ENCODE measurements around the gene NOL11.

GRCh38 chr17:67784364-67785121 lies 66.8 kb downstream of the NOL11 start:
- TF ChIP-seq POLR2A (IDR thresholded peaks at IDR 0.05; ENCODE audit: low read length) (no peak), ZFP36 (IDR thresholded peaks at IDR 0.05; ENCODE audit: borderline replicate concordance, partially characterized antibody) (no peak), EP300 (IDR thresholded peaks at IDR 0.05) (no peak), ATOH8 (CRISPR knock-in tag; IDR thresholded peaks at IDR 0.05; ENCODE audit: low read depth) (no peak), HDAC2 (IDR thresholded peaks at IDR 0.05) (no peak), RNF2 (IDR thresholded peaks at IDR 0.05; ENCODE audit: borderline replicate concordance, low read depth) (no peak), CBX2 (IDR thresholded peaks at IDR 0.05; ENCODE audit: borderline replicate concordance, low read depth) (no peak), E2F6 (IDR thresholded peaks at IDR 0.05; ENCODE audit: borderline replicate concordance, low read depth) (no peak), PHF8 (IDR thresholded peaks at IDR 0.05; ENCODE audit: borderline replicate concordance, low read depth) (no peak), RCOR1 (IDR thresholded peaks at IDR 0.05; ENCODE audit: low read depth, low read length) (no peak), SMC3 (IDR thresholded peaks at IDR 0.05) (no peak)
- TF ChIP-seq, protein P1, sequence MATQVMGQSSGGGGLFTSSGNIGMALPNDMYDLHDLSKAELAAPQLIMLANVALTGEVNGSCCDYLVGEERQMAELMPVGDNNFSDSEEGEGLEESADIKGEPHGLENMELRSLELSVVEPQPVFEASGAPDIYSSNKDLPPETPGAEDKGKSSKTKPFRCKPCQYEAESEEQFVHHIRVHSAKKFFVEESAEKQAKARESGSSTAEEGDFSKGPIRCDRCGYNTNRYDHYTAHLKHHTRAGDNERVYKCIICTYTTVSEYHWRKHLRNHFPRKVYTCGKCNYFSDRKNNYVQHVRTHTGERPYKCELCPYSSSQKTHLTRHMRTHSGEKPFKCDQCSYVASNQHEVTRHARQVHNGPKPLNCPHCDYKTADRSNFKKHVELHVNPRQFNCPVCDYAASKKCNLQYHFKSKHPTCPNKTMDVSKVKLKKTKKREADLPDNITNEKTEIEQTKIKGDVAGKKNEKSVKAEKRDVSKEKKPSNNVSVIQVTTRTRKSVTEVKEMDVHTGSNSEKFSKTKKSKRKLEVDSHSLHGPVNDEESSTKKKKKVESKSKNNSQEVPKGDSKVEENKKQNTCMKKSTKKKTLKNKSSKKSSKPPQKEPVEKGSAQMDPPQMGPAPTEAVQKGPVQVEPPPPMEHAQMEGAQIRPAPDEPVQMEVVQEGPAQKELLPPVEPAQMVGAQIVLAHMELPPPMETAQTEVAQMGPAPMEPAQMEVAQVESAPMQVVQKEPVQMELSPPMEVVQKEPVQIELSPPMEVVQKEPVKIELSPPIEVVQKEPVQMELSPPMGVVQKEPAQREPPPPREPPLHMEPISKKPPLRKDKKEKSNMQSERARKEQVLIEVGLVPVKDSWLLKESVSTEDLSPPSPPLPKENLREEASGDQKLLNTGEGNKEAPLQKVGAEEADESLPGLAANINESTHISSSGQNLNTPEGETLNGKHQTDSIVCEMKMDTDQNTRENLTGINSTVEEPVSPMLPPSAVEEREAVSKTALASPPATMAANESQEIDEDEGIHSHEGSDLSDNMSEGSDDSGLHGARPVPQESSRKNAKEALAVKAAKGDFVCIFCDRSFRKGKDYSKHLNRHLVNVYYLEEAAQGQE (IDR thresholded peaks at IDR 0.05) = no peak
- TF ChIP-seq, protein P2, sequence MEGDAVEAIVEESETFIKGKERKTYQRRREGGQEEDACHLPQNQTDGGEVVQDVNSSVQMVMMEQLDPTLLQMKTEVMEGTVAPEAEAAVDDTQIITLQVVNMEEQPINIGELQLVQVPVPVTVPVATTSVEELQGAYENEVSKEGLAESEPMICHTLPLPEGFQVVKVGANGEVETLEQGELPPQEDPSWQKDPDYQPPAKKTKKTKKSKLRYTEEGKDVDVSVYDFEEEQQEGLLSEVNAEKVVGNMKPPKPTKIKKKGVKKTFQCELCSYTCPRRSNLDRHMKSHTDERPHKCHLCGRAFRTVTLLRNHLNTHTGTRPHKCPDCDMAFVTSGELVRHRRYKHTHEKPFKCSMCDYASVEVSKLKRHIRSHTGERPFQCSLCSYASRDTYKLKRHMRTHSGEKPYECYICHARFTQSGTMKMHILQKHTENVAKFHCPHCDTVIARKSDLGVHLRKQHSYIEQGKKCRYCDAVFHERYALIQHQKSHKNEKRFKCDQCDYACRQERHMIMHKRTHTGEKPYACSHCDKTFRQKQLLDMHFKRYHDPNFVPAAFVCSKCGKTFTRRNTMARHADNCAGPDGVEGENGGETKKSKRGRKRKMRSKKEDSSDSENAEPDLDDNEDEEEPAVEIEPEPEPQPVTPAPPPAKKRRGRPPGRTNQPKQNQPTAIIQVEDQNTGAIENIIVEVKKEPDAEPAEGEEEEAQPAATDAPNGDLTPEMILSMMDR (IDR thresholded peaks at IDR 0.05) = no peak
